Upper lobe of right lung (tissue), 1 donor: ENCODE data around the gene PML. TPM values are rescaled to one million over a fixed set of nuclear protein-coding genes. Genes with fewer than 3 reads are reported as not detected.

Source experiments
- ATAC-seq: fragments of 200-7000 bp; cut with Tn5 transposase; one replicate; pipeline ENCODE4 v1.9.1; 2020; ENCODE audit warnings: mild to moderate bottlenecking, moderate library complexity
- DNase-seq: peaks from one replicate; pipeline ENCODE4 v3.0.0-alpha.2; 2020
- H3K27ac ChIP-seq: fragments of 200-600 bp; one replicate; pipeline ENCODE4 v1.8.0; 2022
- H3K27me3 ChIP-seq: fragments of 200-600 bp; one replicate; pipeline ENCODE4 v1.8.0; 2022; ENCODE audit warnings: mild to moderate bottlenecking
- H3K36me3 ChIP-seq: fragments of 200-600 bp; one replicate; pipeline ENCODE4 v1.8.0; 2022
- H3K4me1 ChIP-seq: fragments of 200-600 bp; one replicate; pipeline ENCODE4 v1.8.0; 2022
- H3K4me3 ChIP-seq: fragments of 200-600 bp; one replicate; pipeline ENCODE4 v1.8.0; 2022; ENCODE audit warnings: mild to moderate bottlenecking
- H3K9me3 ChIP-seq: fragments of 200-600 bp; one replicate; pipeline ENCODE4 v1.8.0; 2022
- CTCF ChIP-seq: fragments of 200-600 bp; IDR thresholded peaks from one replicate; pipeline ENCODE4 v1.8.0; 2022; ENCODE audit warnings: antibody characterized with exemption
- intact Hi-C: fragments of 100-400 bp; cut with DNase I; formaldehyde crosslinking; loops from one replicate; pipeline ENCODE4 v1.11.0; 2022
- total RNA-seq: library from RNA; stranded (reverse); fragmentation: NEBNext Ultra II Directional; extraction: Animal tissue kit (Norgen Biotek cat#: 25700); gene quantifications from one replicate; pipeline ENCODE4 v1.2.1, GENCODE V29; 2021
- donor health status: DM: no; HTN: yes; CAD: no; lungs with severe emphysema.

PML gene
- total RNA-seq, 1 donor from 2014 or later, result 82.9 TPM

DNA sequence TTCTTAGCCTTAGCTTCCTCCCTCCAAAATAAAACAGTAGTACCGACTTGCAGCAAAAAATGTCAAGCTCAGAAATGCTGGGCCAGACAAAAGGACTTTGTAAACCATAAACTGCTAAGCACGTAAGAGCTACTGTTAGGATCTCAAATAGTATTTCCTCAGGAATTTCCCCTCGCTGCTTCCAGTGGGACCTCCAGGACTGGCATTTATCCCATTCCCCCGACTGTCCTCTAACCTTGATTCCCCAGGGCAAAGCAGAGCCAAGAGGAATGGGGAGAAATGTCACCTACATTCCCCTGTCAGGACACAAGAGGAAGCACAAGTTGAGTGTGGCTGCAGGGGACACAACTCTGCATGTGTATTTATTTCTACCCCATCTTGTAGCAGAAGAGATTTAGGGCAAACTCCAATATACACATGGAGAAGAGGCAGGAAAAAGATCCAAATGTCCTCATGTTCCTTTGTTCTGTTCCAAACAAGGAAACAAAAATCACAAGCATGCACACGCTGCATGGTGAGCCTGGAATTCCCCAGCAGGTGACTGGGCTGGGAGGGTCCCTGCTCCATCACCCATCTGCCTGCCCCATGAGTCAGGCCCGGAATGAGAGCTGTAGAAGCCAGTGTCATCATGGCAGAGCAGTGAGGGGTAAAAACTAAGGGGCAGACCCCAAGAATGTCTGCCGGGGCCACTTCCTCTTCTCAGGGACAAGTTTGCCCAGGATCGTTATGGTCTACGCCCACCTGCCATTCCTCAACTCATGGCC is 6.7 kb upstream of the PML start:
- H3K4me3 ChIP-seq, result no peak overlapping the region
- H3K4me1 ChIP-seq, result peaks cover 69% of the 10 kb centered on the region
- no peaks in the 10 kb centered on the region for H3K36me3 ChIP-seq
- peak overlapping the region; percentile 80 for H3K27ac ChIP-seq
- intact Hi-C loops, result no loop called here
- H3K9me3 ChIP-seq, result no peaks in the 10 kb centered on the region
- TF ChIP-seq CTCF, result no peak
- ATAC-seq, result no peak
- no peaks in the 10 kb centered on the region for H3K27me3 ChIP-seq
- no peak for DNase-seq

DNA sequence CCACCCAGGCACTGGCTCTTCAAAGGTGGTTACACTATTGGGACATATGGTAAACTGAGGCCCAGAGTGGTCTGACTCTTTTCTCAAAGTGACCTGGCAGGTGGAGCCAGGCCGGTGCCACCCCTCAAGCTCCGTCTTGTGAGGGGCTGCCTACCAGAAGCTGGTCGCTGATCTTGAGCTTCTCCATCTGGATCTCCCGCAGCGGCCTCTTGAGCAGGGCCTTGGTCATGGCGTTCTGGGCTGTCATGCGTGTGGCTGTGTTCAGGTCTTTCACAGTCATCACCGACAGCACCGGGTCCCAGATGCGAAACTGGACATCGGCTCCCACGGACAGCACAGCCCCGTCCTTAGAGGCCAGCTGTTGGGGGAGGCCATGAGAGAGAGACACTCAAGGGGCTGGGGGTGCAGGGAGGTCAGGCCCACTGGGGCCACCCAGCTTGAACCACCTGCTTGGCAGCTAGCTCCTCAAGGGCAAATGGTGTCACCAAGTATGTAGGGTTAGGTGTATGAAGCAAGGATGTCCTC is 6.0 kb upstream of the PML start:
- H3K27me3 ChIP-seq, result no peaks in the 10 kb centered on the region
- peaks cover 69% of the 10 kb centered on the region for H3K4me1 ChIP-seq
- no peak for DNase-seq
- H3K9me3 ChIP-seq, result no peaks in the 10 kb centered on the region
- intact Hi-C loops, result no loop called here
- no peaks in the 10 kb centered on the region for H3K36me3 ChIP-seq
- no peak for TF ChIP-seq CTCF
- no peak overlapping the region for H3K4me3 ChIP-seq
- no peak for ATAC-seq
- peak overlapping the region; percentile 80 for H3K27ac ChIP-seq

GRCh38 chr15:73989001-73989798 is 5.3 kb upstream of the PML start:
- no peak overlapping the region for H3K4me3 ChIP-seq
- intact Hi-C loops, result no loop called here
- H3K36me3 ChIP-seq, result no peaks in the 10 kb centered on the region
- H3K27me3 ChIP-seq, result no peaks in the 10 kb centered on the region
- no peak for TF ChIP-seq CTCF
- H3K27ac ChIP-seq, result peak overlapping the region; percentile 80
- DNase-seq (peak; percentile 11), ATAC-seq (no peak)
- no peaks in the 10 kb centered on the region for H3K9me3 ChIP-seq
- H3K4me1 ChIP-seq, result peaks cover 68% of the 10 kb centered on the region

- H3K36me3 ChIP-seq, result no peaks in the 10 kb centered on the region
- ATAC-seq (no peak), DNase-seq (no peak)
- H3K27me3 ChIP-seq, result no peaks in the 10 kb centered on the region
- peaks cover 58% of the 10 kb centered on the region for H3K4me1 ChIP-seq
- TF ChIP-seq CTCF, result no peak
- intact Hi-C loops, result no loop called here
- peak overlapping the region; percentile 80 for H3K27ac ChIP-seq
- no peaks in the 10 kb centered on the region for H3K9me3 ChIP-seq
- peak overlapping the region; percentile 91 for H3K4me3 ChIP-seq
Measured at GRCh38 chr15:73990250-73991005, 4.1 kb upstream of the PML start.

GRCh38 chr15:73991260-73991659 is 3.3 kb upstream of the PML start:
- TF ChIP-seq CTCF, result no peak
- DNase-seq (peak; percentile 85), ATAC-seq (peak; percentile 31)
- Histone ChIP-seq H3K27ac (peak overlapping the region; percentile 80), H3K4me1 (peaks cover 60% of the 10 kb centered on the region), H3K36me3 (no peaks in the 10 kb centered on the region), H3K9me3 (no peaks in the 10 kb centered on the region), H3K27me3 (no peaks in the 10 kb centered on the region), H3K4me3 (peak overlapping the region; percentile 91)
- intact Hi-C loops, result no loop called here
